Myocyte (in vitro differentiated cells): ENCODE results near the gene AP2B1. TPM values are rescaled to one million over a fixed set of nuclear protein-coding genes. Genes with fewer than 3 reads are reported as not detected.
"Not testable (repeated sequence)": the region's sequence is repeated elsewhere in the genome, so short reads cannot be mapped to it uniquely, and the experiment has no call there.

ENCODE experiments used
- DNase-seq: peaks from one replicate; pipeline ENCODE4 v3.0.0-alpha.2; 2012; ENCODE audit warnings: low read depth
- polyA plus RNA-seq: library from polyadenylated mRNA; unstranded; fragments of >200 nt; gene quantifications from one replicate; pipeline ENCODE4 v1.2.1, GENCODE V29; 2012; ENCODE audit warnings: missing spikeins
- total RNA-seq: library from RNA; depleted of rRNA; stranded (reverse); fragments of >200 nt; gene quantifications from 2 replicates; pipeline ENCODE4 v1.2.3, GENCODE V29; 2014

Gene AP2B1
- 47.0 and 52.6 TPM in 2 replicates for total RNA-seq
- polyA plus RNA-seq = 103 TPM

GRCh38 chr17:35587074-35587961, at the start of gene AP2B1:
TSS of gene AP2B1 (plus strand) at chr17:35587322. CDS start at chr17:35594031, 6,709 bp downstream.
- DNase-seq = peak; percentile 97

GRCh38 chr17:35537601-35538141, 49.5 kb upstream of the AP2B1 start, which contains the start of gene SLFN12L:
TSS of gene SLFN12L (minus strand) at chr17:35537678. CDS start at chr17:35522364, 15,314 bp downstream.
- no peak for DNase-seq

GRCh38 chr17:35539659-35540026, 47.5 kb upstream of the AP2B1 start:
- DNase-seq = no peak

DNA sequence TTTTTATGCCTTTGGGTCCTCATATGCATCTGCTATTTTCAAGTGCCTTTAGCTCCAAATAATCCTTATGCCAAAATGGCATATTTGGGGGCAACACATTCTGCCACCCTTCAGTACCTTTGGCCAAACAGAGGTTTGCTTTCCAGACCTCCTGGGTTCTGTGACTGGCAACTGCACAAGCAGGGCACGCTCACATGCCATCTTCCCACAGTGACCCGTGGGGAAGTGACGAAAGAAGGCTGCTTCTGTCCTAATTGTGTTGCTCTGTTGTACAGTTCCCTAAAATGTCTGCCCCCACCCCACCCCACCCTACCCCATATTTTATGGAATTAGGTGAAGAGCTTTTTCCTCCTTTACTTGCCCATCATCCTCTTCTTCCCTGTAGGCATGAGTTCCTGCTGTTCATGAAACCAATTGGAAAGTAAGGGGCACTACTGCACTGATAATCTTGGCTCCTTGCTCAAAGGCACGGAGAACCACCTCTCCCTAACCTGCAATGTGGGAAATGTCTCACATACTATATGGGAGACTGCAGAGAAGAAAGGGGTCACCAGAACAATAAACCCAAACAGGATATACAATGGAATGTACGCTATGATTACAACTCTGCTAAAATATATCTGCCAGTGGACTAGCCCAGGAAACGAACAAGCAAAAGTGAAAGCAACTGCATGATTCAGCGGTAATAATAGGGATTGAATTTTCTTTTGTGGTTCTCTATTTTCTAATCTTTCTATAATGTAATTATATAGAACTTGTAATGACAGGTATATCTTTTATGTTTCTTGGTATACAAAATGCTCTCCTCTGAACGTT, 46.3 kb upstream of the AP2B1 start:
- peak; percentile 35 for DNase-seq

DNA sequence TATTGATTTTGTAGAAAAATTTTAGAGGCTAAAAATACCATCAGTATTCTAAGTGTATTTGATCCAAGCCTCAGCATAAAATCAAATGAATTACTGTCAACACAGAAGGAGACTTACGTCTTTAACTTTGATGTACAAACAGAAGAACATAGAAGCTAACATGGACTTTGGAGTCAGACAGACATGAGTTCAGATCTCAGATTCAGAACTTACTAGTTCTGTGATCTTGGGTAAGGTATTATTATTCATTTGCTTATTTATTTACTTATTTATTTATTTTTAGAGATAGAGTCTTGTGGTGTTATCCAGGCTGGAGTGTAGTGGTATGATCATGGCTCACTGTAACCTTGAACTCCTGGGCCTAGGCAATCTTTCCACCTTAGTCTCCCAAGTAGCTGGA, 45.7 kb upstream of the AP2B1 start:
- no peak for DNase-seq

DNA sequence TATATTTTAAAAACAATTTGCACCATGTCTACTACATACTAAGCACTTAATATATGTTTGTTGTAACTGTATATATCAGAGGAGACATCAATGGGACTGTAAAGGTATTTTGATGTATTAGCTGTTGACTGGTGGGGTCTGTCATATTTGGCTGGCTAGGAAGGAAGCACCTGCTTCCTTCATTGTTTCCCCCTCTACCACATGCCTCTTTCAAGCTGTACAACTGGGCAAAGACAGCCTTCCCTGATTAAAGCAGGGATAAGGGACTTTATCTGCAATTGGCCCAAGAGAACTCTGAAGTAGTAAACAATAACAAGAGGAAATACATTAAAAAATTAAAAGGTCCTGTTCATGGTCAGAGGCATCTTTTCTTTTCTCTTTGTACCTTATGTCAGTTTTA, 44.1 kb upstream of the AP2B1 start:
- DNase-seq = no peak

GRCh38 chr17:35543856-35544255, 43.3 kb upstream of the AP2B1 start:
- DNase-seq = no peak

GRCh38 chr17:35545150-35545549, 42.0 kb upstream of the AP2B1 start:
- no peak for DNase-seq

DNA sequence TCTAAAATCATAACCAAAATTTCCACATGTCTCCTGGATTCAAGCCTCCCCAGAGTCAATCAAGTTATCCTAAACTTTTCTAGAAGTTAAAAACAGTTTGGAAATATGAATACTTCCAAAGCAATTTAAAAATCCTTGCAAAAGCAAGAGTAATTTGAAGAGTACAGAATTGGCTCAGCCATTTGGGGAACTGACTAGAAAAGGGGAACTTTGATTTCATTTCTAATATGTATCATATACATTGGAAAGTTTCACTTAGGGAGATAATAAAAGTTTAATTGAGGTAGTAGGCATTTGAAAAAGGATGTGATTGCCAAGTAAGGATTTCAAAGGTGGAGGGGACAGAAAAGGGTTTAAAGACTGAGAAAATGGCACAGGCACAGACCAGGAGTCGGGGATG, 40.6 kb upstream of the AP2B1 start:
- DNase-seq = no peak

DNA sequence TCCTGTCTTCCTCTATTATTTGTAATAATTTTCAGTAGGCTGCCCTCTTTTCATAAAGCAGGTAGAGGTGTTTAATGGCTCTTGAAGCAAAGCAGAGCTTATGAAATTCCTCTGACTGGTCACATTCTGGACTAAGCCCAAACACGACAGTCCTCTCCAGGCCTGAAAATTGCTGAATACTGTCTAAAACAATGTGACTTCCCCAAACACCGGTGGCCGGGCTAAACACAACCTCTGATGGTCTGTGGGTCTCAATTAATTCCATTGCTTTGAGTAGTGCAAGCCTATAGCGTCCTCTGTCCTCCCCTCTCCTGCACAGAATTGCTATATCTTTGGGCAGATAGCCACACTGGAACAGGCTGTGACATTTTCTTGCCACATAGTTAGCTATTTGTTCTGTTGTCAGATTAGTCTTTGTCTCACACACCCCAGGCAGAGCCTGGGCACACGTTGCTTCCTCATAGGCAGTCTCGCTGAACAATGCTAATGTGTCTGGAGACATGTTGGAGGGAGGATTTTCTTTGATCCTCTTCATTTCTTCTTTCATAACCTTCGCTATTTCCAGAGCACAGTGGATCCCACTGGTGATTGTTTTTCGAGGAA, 38.8 kb upstream of the AP2B1 start:
- DNase-seq = no peak

- DNase-seq = no peak
Observed at GRCh38 chr17:35548978-35549377, 38.1 kb upstream of the AP2B1 start.

- DNase-seq = no peak
Observed at GRCh38 chr17:35553310-35553709, 33.8 kb upstream of the AP2B1 start.

DNA sequence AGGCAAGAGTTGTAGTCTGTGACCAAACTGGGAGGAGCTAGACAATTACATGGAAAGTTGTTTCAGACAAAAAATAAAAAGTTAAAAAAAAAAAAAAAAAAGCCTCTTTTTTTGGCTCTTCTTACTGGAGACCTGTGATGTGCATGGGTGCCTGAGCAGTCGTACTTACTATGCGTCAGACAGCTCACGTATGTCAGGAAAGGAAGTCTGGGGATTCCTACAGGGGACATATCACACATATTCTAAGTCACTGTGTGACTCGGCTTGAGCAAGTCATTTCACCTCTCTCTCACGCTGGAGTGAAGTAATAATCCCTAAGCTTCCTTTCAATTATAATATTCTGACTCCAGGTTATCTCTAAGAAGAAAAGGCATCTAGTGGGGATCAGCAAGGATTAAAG, 32.5 kb upstream of the AP2B1 start:
- no peak for DNase-seq

DNA sequence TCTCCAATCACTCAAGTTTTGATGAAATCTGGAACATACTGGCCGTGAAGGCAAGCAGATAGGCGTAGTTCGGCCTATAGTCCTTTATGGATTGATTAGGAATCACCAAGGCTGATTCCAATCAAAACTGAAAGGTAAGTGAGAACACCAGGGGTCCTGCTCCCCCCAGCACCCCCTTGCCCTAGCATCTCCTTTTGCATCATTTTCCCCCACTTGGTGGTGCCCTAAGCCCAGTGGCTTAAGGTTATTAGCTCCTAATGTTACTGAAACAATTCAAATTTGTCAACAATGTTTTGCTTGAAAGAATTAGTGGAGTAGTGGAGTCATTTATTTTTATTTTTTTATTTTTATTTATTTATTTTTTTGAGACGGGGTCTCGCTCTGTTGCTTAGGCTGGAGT, 31.4 kb upstream of the AP2B1 start:
- DNase-seq = no peak

DNA sequence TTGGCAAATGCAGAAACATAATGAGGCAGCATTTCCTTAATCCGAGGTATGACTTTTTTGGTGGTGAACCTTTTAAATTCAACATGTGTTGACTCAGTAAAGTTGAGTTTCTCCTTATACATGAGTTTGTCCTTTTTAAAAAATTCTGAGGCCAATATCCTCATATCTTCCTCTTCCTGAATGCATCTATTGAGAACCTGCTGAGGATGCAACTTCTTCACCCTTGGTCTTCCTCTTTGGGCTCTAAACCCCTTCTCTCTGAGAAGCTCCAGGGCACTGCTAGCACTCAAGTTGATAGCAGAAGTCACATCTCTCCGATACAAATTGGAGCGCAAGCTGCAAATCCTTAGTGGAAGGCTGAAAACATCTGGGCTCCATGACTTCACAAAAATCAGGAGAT, 29.8 kb upstream of the AP2B1 start:
- DNase-seq = no peak

DNA sequence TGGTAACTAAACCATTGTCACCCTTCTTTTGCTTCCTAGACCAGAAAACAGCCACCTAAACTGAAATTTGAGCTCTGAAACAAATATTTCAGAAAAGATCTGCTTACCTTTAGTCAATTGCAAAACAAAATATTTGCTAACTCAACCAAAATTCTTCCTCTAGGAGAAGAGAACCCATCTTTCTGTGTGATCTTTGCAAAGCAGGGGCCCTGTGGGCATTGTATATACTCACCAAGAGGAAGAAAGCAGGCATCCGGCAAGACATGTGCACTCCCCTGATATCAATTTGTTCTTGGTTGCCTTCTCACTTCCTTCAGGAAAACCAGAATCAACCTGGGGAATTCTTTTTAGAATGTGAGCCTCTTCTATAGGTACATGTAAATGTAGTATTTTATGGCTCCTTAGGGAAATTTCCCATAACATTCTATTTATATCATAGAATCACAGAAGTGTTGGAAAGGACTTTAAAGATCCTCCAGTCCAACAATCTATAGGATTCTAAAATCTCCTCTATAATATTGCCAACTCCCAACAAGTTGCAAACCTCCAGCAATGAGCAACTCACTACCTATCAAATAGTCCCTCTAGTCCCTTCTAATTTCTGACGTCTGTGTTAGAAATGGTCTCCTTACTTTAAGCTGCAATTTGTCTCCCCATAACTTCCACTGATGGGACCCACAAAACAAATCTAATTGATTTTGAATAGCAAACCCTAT, 27.5 kb upstream of the AP2B1 start:
- DNase-seq = no peak

- DNase-seq = no peak
Observed at GRCh38 chr17:35560703-35561102, 26.4 kb upstream of the AP2B1 start, which contains the start of gene SLFN14. TSS of gene SLFN14 (minus strand) at chr17:35560819. CDS start at chr17:35558062, 2,757 bp downstream.

DNA sequence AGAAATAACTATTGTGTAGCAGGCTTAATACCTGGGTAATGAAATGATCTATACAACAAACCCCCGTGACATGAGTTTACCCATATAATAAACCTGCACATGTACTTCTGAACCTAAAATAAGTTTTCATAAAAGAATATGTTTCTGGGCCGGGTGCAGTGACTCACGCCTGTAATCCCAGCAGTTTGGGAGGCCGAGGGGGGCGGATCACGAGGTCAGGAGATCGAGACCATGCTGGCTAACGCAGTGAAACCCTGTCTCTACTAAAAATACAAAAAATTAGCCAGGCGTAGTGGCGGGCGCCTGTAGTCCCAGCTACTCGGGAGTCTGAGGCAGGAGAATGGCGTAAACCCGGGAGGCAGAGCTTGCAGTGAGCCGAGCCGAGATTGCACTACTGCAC, 23.9 kb upstream of the AP2B1 start:
- DNase-seq = not testable (repeated sequence)

DNA sequence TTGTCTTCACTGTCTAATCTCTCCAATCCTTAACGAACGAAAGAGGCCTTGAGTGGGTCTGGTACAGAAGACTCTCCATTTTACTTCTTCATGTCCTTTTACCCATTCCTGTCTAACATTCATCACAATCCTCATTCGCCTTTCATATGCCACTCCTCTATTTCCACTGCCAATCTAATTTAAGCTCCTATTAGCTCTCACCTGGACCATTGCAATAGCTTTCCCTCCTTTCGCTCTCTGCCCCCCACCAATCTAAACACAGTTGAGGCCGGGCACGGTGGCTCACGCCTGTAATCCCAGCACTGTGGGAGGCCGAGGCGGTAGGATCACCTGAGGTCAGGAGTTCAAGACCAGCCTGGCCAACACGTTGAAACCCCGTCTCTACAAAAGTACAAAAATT, 20.2 kb upstream of the AP2B1 start:
- no peak for DNase-seq

DNA sequence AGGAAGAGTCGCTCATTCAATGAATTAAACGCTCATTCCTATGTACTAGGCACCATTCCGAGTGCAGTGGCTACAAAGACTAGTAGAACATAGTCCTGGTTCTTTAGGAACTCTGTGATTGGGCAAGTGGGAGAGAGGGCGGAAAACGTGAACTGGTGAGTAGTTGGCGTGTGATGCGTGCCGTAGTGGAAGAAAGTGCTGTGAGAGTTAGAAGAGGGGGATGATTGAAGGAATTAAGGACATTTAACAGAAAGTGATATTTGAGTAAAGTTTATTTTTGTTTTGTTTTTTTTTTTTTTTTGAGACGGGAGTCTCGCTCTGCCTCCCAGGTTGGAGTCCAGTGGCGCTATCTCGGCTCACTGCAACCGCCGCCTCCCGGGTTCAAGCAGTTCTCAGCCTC, 18.6 kb upstream of the AP2B1 start:
- DNase-seq = peak; percentile 31

DNA sequence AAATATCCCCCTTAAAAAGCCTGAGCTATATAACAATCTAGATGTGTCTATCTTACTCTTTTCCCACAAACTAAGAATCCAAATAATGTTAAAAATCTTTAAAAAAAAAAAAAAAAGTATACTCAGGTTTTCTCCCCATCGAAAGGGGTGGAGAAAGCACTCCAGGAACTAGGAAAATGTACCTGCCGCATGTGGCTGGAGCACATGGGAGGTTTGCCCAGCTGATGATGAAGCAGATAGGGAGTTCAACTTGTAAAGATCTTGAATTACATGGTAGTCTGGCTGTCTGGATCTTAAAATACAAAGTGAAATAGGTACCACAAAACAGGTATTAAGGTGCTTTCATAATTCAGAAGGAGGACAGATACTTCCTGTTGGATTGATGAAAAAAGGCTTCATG, 17.7 kb upstream of the AP2B1 start:
- no peak for DNase-seq
